GM18951 (cell line): ENCODE results near the gene ANO5.

Experiments used
- POLR2A ChIP-seq: IDR thresholded peaks from 4 replicates; pipeline ENCODE4 v1.6.1; 2011; ENCODE audit warnings: mild to moderate bottlenecking; ENCODE audit not compliant: insufficient read length, insufficient read depth; ENCODE audit errors: extremely low read depth
- in situ Hi-C: fragments of 300-500 bp; cut with MboI; formaldehyde crosslinking; loops from one replicate; pipeline ENCODE4 v1.12.0; 2022; ENCODE audit warnings: low sequenced_read_pairs, mixed read lengths, inconsistent platforms; ENCODE audit not compliant: unreplicated experiment

ANO5 gene

DNA sequence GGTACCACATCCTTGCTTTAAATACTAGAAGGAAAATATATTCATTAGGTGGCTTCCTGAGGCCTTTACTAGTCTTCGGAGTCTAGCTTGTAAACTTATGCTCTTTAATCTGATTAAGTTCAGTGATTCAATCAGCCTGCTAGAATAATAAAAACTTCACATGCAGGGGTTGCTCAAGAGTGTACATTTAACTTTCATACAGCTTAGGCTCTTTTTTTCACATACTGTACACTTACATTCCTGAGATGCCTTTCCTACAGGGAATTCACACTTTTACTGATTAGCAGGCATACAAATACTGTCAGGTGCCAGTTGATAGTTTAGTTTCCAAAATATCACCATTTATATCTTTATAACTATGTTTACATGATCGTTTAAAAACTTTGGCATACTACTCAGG lies 3.2 kb upstream of the ANO5 start:
- TF ChIP-seq POLR2A = no peak
- in situ Hi-C loops = no loop called here

DNA sequence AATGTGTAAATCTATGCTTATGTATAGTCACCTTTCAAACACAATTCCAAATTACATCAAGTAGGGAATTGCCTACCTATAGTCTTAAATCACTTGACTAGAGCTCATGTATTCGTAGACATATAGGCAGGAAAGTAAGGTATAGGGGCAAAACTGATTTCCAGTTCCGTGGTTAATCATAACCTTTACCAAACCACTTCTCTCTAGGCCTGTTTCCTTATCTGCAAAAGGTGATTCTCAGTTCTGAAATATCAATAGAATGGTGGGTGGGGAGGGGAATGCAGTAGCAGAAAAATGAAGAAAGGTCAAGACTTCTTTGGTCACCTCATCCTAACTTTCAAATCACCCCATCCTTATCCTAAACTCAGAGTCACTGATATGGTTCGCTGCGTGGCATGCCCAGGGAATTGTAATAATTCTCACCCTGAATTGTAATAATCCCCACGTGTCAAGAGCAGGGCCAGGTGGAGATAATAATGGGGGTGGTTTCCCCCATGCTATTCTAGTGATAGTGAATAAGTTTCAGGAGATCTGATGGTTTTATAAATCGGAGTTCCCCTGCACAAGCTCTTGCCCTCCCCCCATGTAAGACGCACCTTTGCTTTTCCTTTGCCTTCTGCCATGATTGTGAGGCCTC lies 1.9 kb upstream of the ANO5 start:
- no peak for TF ChIP-seq POLR2A

DNA sequence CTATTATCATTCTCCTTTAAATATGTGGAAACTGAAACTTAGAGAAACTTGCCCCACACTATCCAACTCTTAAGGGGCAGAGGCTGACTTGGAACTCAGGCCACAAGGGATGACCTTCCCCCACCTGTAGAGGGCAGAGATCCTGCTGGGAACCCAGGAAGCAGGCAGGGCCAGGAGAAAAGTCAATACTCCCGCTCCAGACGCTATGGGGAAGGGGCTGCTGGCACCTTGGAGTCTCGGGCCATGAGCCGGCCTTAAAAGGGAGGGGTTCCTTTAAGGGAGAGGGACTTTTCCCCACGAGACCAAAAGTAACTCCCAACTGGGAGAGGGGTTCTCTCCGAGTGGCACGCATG lies 620 bp upstream of the ANO5 start:
- TF ChIP-seq POLR2A = no peak
- in situ Hi-C loops = no loop called here

More for the DNA sequence above, 1.9 kb upstream of the ANO5 start:
- in situ Hi-C loops = no loop called here

DNA sequence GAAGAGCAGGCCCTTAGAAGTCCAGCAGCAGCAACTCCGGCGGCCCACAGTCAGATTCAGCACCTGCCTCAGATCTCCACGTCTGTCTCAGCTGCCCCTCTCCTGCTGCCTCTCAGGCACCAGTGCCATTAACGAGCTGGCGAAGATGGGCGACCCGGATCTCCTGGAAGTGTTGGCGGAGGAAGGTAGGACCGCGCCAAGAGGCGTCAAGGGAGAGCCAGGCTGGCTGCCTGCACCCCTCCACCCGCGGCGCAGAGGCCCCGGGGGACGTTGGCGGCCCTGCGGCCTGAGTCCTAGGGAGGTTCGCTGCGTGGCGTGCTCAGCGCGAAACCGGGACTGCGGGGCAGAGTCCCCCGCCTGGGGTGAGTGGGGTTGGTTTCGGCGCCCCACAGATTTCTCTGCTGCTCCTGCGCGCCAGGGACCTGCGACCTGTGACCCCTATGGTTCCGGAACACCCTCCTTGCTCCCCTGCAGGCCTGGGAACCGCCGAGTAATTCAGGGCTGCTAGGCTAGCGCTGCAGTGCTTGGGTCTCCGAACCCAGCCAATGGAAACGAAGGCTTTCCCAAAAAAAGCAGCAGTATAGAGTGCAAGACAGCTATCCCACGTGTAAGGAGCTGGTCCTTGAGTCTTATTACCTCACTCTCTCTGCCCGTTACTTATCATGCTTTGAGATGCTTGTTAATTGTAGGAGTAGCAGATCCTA lies 615 bp downstream of the ANO5 start:
- in situ Hi-C loops = no loop called here
- no peak for TF ChIP-seq POLR2A

DNA sequence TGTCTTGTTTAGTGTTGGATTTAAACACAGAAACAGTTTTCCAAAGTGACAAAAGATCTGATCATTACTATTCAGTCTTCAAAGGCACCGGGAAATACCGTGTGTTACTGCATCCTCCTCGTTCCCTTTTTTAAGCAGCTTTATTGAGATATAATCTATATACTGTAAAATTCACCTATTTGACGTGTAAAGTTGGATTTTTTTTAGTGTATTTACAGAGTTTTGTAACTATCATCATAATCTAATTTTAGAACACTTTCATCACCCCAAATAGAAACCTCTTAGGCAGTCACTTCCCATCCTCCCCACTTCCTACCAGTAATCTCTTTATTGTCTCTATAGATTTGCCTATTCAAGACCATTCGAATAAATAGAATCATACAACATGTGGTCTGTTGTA lies 1.4 kb downstream of the ANO5 start:
- TF ChIP-seq POLR2A = no peak
- in situ Hi-C loops = no loop called here

DNA sequence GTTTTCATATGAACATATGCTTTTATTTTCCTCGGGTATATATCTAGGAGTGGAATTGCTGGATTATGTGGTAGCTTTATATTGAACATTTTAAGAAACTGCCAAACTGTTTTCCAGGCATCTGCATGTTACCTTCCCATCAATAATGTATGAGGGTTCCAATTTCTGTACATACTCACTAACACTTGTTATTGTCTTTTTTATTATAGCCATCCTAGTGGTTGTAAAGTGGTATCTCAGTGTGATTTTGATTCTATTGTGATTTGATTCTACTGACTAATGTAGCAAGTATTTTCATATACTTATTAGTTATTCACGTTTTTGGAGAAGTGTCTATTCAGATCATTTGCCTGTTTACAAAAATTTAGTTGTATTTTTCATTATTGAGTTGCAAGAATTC lies 2.0 kb downstream of the ANO5 start:
- in situ Hi-C loops = no loop called here

DNA sequence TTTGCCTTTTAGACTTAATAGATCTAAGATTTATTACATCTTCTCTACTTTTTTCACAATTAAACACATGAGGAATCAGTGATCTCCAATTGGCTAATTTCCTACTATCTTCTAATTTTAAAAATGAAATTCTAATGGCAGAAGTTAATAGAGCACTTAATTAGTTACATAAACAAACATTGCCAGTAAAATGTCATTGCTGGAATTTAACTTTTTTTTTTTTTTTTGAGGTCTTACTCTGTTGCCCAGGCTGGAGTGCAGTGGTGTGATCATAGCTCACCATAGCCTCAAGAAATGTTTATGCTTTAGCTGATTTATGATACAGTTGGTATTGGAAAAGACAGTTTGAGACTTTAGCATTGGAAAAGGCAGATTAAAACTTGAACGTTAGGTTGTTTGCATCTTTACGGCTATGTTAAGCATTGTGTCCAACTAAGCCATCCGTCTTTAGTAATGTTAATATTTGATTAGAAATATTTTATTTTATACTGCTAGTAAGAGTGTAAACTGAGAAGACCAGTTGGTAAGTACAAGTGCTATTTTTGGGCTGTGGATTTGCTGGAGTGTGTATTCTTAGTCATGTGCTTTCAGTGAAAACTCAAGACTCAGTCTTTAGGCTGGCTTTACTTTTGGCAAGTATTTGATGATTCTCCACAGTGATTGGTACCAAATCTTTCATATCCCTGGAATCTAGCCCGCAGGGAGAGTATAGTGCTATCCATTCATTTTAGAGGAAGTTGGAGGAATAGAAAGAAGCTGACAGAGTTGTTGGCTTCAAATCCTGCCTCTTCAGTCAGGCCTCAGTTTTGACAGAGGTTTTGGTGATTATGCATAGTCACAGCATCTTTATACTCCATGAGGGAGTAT lies 4.5 kb downstream of the ANO5 start:
- in situ Hi-C loops = no loop called here
- no peak for TF ChIP-seq POLR2A

More for the DNA sequence above, 2.0 kb downstream of the ANO5 start:
- no peak for TF ChIP-seq POLR2A

DNA sequence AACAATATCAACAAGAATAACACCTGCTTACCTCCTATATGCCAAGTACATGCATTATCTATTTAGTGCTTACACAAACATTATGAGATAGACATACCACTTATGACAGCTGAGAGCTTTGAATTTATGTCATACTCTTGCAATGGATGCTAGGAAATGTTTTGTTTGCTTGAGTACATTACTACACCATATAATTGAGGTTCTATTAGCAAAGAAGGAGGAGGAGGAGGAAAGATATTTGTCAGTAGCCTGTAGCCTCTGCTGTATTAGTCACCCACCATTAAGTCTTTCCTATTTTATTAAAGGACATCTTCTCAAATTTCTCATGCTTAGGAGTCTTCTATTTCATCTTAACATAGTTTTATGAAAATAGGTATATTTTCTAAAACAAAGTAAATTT lies 6.4 kb downstream of the ANO5 start:
- in situ Hi-C loops = no loop called here
- TF ChIP-seq POLR2A = no peak

DNA sequence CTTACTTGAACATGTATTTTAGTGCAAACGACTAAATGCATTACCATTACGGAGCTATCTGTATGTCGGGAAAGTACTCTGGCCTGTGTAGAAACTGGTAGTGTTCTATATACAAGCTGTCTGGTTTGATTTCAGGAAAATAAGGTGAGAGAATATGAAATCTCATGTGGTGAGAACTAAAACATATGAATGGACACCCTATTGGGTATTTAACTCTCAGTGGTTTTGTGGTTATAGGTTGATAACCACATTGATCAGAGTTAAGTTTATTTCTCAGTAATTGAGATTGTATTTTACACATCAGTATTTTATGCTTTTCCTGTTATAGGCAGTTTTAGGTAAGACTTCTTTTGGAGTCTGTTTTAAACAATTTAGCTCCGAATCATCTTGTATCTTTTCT lies 10.4 kb downstream of the ANO5 start:
- no peak for TF ChIP-seq POLR2A
- in situ Hi-C loops = no loop called here

DNA sequence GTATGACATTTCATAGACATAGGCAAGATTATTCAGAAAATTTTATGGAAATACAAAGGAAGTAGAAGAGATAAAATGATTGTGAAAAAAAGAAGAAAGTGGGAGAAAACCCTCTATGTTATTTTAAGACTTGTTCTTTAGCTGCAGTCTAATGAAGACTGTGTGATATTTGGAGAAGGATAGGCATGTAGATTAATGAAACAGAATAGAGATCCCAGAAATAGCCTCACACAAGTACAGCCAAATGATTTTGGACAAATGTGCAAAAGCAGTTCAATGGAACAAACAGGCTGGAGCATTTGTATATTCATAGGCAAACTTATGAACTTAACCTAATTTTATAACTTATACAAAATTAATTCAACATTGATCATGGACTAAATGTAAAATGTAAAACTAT lies 14.3 kb downstream of the ANO5 start:
- TF ChIP-seq POLR2A = no peak
- in situ Hi-C loops = no loop called here

DNA sequence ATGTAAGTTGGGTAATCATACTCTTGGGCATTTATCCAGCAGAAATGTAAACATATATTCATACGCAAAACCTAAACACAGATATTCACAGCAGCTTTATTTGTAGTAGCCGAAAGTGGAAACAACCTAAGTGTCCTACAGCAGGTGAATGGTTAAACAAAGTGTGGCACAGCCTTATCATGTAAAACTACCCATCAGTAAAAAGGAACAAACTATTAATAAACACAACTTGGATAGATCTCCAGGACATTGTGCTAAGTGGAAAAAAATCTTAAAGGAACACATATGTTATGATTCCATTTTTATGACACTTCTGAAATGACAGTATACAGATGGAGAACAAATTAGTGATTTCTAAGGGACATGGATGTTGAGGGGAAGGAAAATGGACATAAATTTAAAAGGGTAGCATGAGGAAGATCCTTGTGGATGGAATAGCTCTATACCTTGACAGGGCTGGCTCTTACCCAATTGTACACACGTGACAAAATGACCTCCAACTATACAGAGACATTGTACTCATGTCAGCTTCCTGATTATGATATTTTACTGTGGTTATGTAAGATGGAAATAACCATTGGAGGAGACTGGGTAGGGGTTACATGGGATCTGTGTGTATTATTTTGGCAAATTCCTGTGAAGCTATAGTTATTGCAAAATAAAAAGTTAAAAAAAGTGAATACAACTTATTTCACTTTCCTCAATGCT lies 15.4 kb downstream of the ANO5 start:
- no peak for TF ChIP-seq POLR2A
- in situ Hi-C loops = no loop called here

DNA sequence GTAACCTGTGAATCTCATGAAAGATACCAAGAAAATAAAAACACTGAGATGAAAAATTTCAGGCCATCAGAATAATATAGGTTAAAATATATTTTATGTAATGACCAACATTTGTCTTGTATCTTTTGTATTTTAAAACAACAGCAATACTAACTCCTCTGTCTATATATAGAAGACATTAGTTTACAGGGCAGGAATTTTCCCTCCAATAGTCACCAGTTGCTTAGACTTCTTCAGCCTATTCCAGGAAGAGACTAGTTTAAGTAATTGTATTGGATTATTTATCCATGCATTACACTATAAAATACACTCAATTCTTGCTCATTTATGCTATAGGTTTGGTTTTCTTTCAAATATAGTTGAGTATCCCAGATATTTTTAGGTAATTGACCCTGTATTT lies 24.1 kb downstream of the ANO5 start:
- in situ Hi-C loops = no loop called here
- no peak for TF ChIP-seq POLR2A

DNA sequence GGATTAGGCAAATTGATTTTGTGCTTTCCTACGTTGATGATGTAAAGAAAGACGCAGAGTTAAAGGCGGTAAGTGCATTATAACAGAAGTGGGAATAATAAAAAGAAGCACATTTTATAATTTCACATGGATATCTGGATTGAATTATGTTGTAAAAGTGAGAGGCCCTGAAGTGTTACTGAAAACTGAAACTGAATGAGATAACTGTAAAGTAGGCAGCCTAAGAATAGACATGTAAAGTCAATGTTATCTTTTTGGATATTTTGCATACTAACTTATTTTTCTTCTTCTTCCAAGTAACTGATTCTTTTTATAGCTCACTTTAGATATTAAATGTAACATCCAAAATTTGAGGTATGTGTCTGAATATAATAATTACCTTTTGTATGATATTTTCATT lies 28.3 kb downstream of the ANO5 start:
- in situ Hi-C loops = no loop called here
- TF ChIP-seq POLR2A = no peak

DNA sequence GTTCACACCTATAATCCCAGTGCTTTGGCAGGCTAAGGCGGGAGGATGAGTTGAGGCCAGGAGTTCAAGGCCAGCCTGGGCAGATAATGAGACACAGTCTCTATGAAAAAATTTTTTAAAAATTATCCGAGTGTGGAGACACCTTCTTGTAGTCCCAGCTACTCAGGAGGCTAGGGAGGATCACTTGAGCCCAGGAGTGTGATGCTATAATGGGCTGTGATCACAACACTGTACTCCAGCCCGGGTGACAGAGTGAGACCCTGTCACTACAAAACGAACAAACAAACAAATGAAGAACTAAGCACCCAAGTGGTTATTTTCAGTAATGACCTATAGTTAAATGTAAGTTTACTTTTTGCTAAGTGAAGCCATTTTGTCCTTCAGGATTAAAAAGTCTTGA lies 32.3 kb downstream of the ANO5 start:
- TF ChIP-seq POLR2A = no peak
- in situ Hi-C loops = no loop called here

DNA sequence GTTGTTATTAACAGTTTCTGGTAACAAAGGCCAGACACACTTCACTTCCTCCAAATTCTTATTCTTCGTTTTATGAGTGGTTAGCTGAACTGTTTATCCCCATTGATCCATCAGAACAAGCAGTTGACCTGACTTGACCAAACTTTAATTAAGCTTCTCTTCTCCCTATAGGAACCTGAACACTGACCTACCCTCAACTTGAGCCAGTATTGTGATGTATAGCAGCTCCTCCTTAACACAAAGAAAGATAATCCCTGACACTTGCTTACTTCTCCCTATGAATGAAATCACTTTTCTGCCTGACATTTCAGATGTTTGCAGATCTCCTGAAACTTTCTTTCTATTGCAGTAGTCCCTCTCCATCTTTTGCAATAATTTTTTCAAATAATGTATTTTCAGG lies 41.9 kb downstream of the ANO5 start:
- in situ Hi-C loops = no loop called here
- no peak for TF ChIP-seq POLR2A
